Astrocyte (in vitro differentiated cells and primary cell): ENCODE data around the gene RENBP.

Experiments used
- CTCF ChIP-seq: IDR thresholded peaks from 2 replicates; pipeline ENCODE4 v1.5.1; 2011; ENCODE audit warnings: low read depth, mild to moderate bottlenecking, inconsistent platforms, low read length, moderate library complexity; ENCODE audit not compliant: insufficient read depth
- EZH2 ChIP-seq: IDR thresholded peaks from 2 replicates; pipeline ENCODE4 v1.6.1; 2012; ENCODE audit warnings: mild to moderate bottlenecking, low read length, inconsistent platforms; ENCODE audit not compliant: insufficient read depth

GRCh38 chrX:153911798-153912197 lies 32.6 kb downstream of the RENBP start:
- no peak for TF ChIP-seq CTCF
- no peak for TF ChIP-seq EZH2
